Activated naive CD4-positive, alpha-beta T cell treated with anti-CD3 and anti-CD28 coated beads, Interleukin-2, amount 50 U/mL, for 16 hours (primary cell): ENCODE measurements around the gene AIRE.
"Not testable (repeated sequence)": the region's sequence is repeated elsewhere in the genome, so short reads cannot be mapped to it uniquely, and the experiment has no call there.

Experiments
- DNase-seq: peaks from one replicate; pipeline ENCODE4 v3.0.0-alpha.2; 2020

AIRE gene

DNA sequence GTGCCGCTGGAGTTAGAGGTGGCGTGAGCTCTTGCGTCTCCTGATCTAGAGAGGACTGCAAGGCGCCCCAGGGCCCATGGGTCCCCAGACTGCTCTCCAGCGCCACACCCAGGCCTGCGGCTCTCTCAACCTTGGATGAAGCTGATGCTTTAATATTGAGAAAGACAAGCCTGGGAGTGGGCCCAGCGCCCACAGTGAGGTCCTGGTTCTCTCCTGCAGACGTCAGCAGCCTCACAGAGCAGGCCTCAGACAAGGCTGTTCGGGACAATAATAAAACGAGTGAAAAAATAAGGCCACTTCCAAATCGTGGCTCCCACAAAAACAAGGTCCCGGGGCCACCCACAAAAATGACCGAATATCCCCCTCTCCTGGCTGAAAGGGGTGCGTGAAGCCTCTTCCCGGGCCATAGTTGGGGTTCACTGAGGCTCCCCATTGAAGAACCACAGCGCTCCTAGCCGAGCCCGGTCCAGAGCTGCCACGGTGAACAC, 18.0 kb upstream of the AIRE start:
- DNase-seq, result no peak

DNA sequence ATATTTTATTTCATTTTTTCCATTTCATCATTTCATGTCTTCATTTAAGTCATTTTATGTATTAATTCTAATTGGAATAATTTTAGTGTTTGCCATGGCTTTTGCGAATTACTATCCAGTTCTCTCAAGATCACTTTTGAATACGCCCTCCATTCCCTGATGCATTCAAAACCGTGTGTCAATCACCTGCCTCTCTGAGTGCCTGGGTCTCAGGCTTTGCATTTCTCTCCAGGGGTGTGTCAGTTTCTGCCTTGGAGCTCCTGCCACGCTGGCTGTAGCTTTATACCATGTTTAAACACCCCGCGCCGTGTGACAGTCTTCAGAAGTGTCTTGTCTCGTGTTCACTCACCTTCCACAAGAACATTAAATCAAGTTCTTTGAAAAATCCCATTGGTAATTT, 16.6 kb upstream of the AIRE start:
- no peak for DNase-seq

- DNase-seq, result no peak
Observed at GRCh38 chr21:44271558-44272283, 14.0 kb upstream of the AIRE start.

DNA sequence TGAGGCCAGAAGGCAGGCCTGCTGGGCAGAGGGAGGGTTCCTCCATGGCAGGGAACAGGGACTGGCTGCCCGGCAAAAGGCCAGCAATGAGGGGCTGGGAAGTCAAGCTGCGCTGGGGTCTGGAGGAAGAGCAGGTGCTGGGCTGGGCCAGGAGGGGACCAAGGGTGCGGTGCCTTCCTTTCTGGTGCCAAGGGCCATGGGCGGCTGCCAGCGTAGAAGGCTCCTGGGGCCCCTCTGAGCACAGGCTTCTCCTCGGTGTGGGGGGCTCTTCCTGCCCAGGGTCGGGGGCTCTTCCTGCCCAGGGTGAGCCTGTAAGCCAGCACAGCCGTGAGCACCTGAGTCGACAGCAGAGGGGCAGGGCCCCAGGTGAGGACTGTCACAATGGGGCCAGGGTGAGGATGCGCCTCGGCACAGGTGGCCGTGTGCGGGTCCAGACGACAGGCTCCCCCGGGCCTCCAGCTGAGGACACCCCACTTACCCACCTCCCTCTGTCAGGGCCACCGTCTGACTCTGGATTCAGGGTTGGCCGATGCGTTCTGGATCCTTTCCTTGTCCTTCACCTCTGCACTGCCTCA, 13.3 kb upstream of the AIRE start:
- DNase-seq, result no peak

GRCh38 chr21:44273046-44273445, 12.6 kb upstream of the AIRE start:
- DNase-seq, result no peak

- DNase-seq, result no peak
Observed at GRCh38 chr21:44275041-44275440, 10.6 kb upstream of the AIRE start.

DNA sequence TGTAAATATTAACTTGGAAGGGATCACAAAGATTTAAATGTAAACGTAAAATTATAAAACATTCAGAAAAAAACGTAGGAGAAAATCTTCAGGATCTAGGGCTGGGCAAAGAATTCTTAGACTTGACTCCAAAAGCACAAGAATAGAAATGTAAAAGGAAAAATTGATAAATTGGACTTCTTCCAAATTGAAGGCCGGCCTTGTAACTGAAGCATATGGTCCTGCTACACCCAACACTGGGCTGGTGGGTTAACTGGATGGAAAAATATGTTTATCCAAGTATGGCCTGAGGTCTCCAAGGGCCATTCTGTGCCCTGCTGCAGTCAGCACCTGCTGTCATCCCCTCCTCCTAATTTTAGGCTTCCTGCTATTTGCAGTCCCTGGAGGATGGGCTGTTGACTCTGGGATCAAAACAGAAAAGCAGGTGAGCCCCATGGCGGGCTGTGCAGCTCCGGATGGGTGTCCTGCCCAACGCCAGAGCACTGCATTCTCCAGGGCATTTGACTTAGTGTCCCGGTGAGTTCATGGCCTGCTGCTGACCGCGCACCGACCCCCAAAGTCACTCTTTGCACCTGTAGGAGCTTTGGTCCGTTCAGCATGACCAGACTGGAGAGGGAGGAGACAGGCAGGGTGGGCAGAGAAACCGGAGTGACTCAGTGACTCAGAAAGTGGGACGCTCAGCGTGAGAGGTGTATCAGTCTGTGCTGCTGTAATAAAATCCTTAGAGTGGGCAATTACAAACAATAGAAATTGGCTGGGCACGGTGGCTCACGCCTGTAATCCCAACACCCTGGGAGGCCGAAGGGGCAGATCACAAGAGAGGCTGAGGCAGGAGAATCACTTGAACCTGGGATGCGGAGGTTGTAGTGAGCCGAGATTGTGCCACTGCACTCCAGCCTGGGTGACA, 6.1 kb upstream of the AIRE start:
- no peak for DNase-seq

DNA sequence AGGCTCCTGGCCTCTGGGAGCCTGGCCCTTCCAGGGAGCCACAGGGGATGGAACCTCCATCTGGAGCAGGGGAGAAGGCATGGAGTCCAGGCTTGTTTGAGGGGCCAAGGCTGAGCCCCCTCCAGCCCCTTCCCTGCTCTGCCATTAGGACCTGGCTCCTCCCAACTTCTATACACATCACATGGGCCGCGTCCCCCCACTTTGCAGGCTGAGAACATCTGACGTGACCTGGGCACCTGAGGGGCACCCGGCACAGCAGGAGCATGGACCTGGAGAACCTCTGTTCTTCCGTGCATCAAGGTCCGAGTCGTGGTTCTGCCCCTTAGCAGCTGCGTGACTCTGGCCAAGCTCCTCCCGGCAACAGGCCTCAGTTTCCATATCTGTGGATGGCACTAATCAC, 3.9 kb upstream of the AIRE start:
- DNase-seq, result no peak

DNA sequence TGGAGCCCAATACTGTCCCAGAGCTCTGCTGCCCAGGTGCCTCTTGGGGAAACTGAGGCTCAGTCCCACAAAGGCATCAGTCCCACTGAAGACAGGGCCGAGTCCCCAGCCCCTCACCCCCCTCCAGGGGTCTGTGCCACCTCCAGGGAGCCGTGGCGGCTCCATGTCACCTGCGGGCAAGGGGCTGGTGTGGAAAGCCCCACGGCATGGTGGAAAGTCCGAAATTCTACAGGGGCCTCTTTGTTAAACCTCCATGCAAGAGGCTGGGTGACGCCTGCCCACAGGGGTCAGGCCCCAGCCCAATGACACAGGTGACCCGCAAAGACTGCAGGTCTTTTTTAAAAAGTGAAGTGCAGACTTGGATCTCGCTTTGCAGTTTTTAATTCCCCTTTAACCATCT, 3.3 kb upstream of the AIRE start:
- DNase-seq, result no peak

DNA sequence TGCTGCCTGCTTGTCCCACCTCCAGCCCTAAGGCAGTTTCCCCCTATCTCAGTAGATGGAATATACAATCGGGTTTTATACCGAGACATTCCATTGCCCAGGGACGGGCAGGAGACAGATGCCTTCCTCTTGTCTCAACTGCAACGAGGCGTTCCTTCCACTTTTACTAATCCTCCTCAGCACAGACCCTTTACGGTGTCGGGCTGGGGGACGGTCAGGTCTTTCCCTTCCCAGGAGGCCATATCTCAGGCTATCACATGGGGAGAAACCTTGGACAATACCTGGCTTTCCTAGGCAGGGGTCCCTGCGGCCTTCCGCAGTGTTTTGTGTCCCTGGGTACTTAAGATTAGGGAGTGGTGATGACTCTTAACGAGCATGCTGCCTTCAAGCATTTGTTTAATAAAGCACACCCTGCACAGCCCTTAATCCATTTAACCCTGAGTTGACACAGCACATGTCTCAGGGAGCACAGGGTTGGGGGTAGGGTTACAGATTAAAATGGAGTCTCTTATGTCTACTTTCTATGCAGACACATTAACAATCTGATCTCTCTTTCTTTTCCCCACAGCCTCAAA, 2.4 kb upstream of the AIRE start:
- not testable (repeated sequence) for DNase-seq

DNA sequence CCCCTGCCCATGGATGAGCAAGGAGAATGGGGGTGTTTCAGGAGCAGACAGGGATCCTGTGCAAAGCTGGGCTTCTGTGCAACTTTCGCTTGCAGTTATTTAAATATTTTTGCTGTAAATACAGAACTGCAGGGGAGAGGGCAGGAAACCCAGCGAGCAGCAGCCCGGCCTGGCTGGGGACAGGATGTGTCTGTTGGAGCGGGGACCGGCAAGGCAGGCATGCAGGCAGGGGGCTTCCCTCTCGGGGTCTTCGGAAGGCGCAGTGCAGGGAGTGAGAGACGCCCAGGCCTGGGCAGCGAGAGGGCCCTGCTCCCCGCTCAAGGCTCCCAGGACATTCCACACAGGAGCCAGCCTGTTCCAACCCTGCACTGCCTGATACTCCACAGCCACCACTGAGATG, 1.7 kb upstream of the AIRE start:
- no peak for DNase-seq

GRCh38 chr21:44286086-44286715, 525 bp downstream of the AIRE start:
- DNase-seq, result no peak

DNA sequence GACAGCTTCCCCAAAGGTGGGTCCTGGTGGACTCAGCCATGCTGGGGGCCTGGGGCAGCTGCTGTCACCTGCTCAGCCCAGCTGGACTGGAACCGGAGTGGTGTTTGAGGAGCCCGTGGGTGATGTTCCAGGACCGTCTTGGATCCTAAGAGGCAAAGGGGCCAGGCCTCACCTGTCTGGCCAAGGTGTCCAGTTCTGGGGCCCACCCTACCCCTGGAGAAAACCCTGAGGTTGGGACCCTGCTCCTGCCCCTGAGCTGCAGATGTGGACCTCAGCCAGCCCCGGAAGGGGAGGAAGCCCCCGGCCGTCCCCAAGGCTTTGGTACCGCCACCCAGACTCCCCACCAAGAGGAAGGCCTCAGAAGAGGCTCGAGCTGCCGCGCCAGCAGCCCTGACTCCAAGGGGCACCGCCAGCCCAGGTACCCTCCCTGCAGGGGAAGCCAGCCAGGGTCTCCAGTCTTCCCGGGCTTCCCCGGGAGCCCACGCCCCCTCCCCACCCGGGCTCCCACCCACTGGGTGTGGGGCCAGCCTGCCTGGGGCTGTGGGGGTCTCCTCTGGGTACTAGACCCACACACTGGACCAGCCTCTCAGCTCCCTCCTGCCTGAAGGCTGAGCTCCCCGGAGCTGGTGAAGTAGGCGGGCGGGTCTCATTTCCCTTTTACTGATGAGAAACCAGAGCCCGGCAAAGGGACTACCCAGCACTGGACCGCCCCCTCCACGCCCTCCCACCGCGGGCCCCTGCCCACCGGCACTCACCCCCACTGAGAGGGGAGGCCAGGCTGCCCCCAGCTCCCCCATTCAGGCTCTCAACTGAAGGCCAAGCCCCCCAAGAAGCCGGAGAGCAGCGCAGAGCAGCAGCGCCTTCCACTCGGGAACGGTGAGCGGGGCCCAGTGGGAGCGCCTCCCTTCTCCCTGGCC, 1.3 kb downstream of the AIRE start:
- DNase-seq, result no peak

- no peak for DNase-seq
Observed at GRCh38 chr21:44288251-44289110, 2.8 kb downstream of the AIRE start.

DNA sequence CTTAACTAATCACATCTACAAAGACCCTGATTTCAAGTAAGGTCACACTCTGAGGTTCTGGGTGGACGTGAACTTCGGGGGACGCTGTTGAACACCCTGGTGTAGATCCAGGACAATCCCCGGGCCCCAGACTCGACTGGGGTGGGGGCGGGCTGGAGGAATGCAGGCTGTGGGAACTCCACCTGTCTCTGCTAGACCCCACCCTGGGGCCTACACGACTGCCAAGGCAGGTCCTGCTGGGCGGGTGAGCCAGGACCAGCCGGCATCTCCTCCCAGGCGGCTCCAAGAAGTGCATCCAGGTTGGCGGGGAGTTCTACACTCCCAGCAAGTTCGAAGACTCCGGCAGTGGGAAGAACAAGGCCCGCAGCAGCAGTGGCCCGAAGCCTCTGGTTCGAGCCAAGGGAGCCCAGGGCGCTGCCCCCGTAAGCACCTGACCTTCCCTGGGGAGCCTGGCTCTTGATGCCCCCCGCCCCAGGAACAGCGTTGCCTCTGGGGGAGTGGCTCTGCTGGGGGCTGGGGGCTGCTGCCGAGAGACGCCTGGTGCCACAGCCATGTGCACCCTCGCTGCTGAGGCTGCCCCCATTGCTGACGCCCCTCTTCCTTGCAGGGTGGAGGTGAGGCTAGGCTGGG, 3.8 kb downstream of the AIRE start:
- no peak for DNase-seq

DNA sequence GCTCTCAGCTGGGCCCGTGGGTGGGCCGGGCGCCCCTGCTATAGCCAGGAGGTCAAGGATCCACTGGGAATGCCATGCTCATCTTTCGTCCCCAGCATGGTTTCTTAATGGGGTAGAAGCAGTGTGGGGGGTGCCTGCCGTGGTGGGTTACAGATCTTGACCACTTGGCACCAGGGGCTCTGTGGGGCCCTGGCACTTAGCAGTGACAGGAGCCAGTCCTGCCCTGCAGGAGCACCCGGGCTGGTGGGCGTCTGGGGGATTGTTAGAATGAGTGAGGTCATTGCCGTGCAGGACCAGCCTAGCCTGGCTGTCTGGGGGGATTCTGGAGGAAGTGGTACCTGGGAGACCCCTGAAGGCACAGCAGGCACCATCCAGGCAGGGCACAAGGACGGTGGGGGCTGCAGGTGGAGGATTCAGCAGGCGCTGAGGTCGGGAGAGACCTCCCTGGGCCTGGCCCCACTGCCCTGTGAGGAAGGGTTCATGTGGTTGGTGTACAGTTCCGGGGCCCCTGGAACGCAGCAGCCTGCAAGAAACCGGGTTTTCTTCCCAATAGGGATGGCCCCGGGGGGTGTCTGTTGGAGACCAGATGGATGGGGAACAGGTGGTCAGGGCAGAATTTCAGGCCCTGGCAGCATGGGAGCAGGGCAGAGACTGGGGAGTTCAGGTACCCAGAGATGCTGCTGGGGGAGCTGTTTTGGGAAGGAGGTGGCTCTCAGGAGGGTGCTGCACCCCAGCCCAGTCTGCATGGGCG, 4.8 kb downstream of the AIRE start:
- DNase-seq, result no peak

DNA sequence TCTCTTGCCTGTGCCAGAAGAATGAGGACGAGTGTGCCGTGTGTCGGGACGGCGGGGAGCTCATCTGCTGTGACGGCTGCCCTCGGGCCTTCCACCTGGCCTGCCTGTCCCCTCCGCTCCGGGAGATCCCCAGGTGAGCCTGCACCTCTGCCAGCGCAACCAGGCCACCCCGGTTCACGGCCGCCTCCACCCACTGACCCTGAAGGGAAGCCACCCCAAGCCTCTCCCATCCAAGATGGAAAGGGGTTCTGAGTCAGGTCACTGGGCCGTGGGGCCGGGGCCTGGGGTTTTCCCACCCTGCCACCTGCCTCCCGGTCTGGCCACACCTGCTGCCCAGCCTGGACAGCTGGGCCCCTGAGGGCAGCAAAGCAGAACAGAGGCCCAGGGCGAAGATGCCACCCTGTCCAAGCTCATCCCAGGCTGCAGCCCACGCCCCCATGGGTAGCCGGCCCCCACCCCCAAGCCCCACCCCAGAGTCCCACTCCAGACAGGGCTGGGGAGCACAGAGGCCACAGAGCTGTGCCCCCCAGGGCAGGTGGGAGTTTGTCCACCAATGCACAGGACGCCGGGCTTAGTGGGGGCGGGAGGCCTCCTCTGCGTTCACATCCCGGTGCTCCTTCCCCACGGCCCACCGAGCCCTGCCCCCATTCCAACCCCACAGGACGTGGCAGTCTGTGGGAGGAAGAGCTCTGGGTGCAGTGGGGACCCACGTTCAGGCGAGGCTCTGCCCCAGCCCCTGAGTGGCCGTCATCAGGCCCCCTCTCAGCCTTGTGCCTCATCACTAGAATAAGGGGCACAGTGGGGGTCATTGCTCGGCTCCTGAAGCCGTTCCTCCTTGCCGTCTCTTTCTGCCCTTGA, 5.6 kb downstream of the AIRE start:
- DNase-seq, result no peak
